Heart left ventricle (tissue), 13 donors: Measurements from ENCODE around the gene RPLP2.

ENCODE experiments used
- POLR2A ChIP-seq, 2 donors: fragments of 450-650 bp; IDR thresholded peaks; one replicate each; pipeline ENCODE4 v1.6.1; 2017; ENCODE audit warnings: antibody characterized with exemption in 2 of 2, mild to moderate bottlenecking in 2 of 2, moderate library complexity in 2 of 2
- TF ChIP-seq, protein P1 (sequence below), 12 donors: fragments of 200-600 bp; sonication (generic) in 4 of 12; IDR thresholded peaks; one replicate each; pipeline versions ENCODE4 v1.5.0 to v1.8.0; 2018 to 2022; ENCODE audit warnings: antibody characterized with exemption in 12 of 12, mild to moderate bottlenecking in 5 of 12
- donor health status: ischemic (EF 13 %, LVEDD 7.1; RV severe dilation, severe dysfunction).
- donor health status: DM: no; HTN: yes; CAD: no.
- donor health status: DM: no; HTN: no; CAD: no.
- donor health status: ischemic (EF 25% LVEDD 6.9; RV normal size, moderate dysfunction).
- donor health status: ischemic (EF 25% LVEDD 5.7; RV mildly dilated, moderate dysfunction).
- donor health status: ischemic (EF 35%, LVEDD 5.7; RV mildly dilated, moderate dysfunction).
- donor health status: nonischemic (EF 11% LVEDD 7.7; RV severe dilation, severe dysfunction).
- donor health status: DM: yes; HTN: yes; CAD: no.
- donor health status: PGD.
- donor health status: ischemic (EF 29% LVEDD 5.4; RV normal size, mild dysfunction).
- donor health status: nonischemic (EF 23%, LVEDD 6.1; RV moderate dilation, normal function).

DNA sequence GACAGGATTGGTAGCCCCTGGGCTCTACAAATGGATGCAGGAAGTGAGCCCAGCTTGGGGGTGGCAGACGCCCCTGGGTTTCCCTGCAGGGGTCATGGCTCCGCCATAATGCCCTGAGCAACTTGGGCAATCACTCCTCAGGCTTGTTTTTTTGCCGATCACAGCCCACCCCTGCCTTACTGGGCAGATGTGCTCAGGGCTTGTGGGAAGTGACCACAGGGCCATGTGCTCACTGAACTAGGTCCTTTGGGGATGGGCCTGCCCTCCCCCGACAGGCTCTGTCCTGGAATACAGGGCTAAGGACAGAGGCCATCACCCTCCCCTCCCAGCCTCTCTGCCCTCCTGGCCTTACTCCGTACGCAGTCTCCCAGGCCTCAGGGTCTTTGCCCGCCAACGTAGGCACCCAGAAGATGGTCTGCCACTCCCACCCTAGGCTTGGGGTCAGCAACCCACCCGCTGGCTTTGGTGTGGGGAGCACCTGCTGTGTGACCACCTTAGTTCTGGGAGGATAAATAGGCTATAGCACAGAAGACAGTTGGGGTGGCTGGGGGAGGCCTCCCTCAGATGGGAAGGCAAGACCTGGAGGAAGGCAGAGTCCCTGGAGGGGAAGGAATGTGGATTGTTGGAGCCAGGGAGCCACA lies 3.8 kb downstream of the RPLP2 start:
- TF ChIP-seq, protein P1, sequence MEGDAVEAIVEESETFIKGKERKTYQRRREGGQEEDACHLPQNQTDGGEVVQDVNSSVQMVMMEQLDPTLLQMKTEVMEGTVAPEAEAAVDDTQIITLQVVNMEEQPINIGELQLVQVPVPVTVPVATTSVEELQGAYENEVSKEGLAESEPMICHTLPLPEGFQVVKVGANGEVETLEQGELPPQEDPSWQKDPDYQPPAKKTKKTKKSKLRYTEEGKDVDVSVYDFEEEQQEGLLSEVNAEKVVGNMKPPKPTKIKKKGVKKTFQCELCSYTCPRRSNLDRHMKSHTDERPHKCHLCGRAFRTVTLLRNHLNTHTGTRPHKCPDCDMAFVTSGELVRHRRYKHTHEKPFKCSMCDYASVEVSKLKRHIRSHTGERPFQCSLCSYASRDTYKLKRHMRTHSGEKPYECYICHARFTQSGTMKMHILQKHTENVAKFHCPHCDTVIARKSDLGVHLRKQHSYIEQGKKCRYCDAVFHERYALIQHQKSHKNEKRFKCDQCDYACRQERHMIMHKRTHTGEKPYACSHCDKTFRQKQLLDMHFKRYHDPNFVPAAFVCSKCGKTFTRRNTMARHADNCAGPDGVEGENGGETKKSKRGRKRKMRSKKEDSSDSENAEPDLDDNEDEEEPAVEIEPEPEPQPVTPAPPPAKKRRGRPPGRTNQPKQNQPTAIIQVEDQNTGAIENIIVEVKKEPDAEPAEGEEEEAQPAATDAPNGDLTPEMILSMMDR (IDR thresholded peaks at IDR 0.05): no peak
- no peak for TF ChIP-seq POLR2A (IDR thresholded peaks at IDR 0.05)
